Measurements from ENCODE around the gene HPCAL4.
A peak's percentile ranks its signal among the peaks of the same experiment; 100 is the strongest.

The HPCAL4 gene

DNA sequence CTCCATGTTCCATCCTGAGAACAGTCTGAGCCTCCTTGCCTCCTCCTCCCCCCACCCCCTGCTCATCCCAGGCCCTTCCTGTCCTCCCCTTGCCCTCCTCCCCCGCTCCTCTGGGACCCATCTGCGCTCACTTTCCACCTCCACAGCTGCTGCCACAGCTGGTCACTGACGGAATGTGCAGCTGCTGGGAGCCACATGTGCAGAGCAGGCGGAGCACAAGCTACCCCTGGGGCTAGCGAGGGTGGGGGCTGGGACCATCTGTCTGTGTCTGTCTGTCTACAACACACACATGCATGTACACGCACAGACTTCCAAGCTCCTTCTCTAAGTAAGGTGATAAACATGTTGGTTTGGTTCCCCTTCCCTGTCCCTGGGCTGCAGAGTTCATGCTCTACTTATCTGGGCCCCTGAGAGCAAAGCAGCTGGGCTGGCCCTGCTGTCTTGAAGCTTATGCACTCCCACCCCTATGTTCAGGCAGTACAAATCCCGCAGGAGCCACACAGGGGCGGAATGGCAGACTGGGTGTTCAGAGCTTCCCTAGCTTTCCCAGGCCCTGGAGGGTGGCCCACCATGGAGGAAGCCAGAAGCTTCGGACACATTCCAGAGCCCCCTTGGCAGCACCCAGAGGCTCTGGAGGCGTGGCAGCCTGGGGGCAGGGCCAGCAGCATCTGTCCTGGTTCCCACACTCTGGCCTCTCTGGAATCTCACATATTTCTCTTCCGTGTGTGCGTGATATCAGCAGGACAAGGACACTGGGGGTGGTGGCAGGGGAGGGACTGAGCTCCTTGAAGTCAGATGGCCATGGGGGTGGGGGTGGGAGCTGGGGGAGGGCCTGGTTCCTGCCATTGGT, 44.8 kb downstream of the HPCAL4 start:
- DNase-seq: peak; percentile 27

- no peak for DNase-seq
These were observed 45.7 kb downstream of the HPCAL4 start for GRCh38 chr1:39645411-39646043.

DNA sequence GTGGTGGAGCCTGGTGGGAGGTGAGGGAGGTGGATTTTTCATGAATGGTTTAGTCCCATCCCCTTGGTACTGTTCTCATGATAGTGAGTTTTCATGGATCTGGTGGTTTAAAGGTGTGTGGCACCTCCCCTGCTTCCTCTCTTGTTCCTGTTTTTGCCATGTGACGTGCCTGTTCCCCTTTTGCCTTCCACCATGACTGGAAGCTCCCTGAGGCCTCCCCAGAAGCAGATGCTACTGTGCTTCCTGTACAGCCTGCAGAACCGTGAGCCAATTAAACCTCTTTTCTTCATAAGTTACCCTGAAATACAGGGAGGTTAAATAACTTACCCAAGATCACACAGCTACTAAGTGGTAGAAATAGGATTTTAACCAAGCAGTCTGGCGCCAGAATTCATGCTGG, 47.5 kb downstream of the HPCAL4 start:
- no peak for DNase-seq

DNA sequence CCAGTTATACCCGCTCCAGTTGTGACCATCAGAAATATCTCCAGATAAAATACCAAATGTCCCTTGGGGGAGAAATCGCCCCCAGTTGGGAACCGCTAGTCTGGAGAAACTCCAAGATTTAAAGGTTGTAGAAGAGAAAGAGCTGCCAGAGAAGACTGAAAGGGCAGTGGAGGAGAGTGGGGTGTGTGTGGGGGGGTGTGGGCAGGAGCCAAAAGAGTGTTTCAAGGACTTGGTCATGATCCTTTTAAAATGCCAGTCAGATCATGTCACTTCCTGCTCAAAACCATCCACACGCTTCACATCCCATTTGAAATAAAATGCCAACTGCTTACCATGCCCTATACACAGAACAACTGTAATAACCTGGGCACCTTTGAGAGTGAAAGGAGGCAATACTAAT, 48.4 kb downstream of the HPCAL4 start:
- no peak for DNase-seq

DNA sequence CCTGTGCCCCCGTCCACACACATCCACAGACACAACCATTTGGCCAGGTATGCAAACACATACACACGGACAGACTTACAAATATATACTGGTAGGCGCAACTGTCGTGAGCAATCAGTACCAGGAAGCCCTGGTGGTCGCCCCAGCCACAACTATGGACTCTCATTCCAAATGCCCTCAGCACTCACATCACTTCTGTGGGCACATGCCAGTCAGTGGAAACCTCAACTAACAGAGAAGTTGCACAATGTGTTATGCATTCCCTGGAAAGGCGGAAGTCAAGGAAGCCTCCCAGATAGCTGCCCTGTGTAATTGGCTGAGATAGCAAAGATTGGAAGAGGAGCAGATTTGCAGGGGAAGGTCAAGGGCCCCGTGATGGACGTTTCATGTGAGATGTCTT, 50.4 kb downstream of the HPCAL4 start:
- DNase-seq: no peak

DNA sequence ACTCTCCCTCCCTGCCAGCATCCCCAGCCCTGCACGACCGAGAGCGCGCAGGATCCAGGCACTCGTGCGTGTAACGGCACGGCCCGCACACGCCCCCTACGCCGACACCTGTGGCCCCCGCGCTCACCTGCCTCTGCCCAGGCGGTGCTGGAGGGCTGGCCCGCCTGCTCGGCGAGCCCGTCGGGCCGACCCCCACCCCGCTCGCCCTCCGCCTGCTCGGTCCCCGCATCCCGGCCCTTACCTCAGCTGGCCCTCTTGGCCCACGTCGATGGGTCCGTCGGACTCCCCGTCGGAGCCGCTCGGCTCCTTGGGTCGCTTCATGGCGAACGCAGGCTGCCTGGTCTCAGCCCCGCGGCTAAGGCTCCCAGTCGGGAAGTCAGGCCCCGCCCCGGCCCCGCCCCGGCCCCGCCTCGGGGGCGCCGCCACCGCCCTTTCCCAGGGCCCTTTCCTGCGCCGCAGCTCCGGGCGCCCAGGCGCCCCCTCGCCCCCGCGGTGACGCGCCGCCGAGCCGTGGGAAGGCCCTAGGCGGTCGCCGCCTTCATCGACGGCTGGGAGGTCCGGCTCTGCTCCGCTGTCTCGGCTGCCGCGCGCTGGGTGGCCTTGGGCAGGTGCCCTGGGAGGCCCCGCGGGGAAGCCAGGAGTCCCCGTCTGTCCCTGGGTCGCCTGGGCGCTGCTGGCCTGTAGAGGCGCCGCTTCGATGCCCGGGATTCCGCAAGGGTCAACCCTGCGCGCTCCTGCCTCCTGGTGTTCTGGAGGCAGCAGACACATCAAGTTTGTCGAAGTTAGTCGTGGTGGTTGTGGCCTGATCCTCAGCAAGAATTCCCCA, 51.7 kb downstream of the HPCAL4 start, which contains the start of gene HEYL:
Gene HEYL, minus strand, starts transcription at position 339 of the 826 bp plus-strand sequence. Its CDS starts 18 bp downstream, at position 321.
- peak; percentile 64 for DNase-seq

GRCh38 chr1:39638965-39639304, 52.3 kb downstream of the HPCAL4 start:
- DNase-seq: no peak

GRCh38 chr1:39637361-39637760, 53.9 kb downstream of the HPCAL4 start:
- no peak for DNase-seq

GRCh38 chr1:39635871-39636210, 55.4 kb downstream of the HPCAL4 start:
- no peak for DNase-seq

DNA sequence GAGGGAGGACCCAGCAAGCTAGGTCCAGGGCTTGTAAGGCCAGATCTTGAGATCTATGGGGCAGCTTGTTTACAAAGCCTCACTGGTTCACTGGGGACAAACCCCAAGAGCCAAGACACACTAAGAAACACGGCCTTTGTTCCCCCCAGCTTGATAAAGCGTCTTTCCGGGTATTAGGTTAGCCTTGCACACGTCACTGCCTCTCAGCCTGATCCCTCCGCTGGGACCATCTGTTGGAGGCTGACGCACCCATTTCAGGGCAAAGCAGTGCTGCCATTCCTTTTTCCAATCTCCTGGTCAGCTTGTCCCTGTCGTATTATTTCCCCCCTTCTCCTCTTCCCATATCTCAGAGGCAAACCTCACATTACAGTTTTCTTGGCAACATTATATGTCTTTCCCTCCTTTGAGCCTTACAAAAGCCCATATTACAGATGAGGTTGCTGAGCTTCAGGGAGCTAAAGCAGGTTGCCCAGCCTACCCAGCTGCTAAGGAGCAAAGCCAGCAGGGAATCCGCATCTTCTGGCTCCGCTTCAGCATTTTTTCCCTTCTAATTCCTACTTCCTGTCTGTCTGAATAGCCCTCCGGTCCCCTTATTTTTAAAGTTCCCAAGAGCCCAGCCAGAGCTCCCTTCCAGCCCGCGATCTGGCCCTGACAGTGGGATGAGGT, 55.9 kb downstream of the HPCAL4 start:
- no peak for DNase-seq

GRCh38 chr1:39633422-39633821, 57.8 kb downstream of the HPCAL4 start:
- DNase-seq: no peak

- DNase-seq: no peak
These were observed 58.4 kb downstream of the HPCAL4 start for GRCh38 chr1:39632682-39633417.

DNA sequence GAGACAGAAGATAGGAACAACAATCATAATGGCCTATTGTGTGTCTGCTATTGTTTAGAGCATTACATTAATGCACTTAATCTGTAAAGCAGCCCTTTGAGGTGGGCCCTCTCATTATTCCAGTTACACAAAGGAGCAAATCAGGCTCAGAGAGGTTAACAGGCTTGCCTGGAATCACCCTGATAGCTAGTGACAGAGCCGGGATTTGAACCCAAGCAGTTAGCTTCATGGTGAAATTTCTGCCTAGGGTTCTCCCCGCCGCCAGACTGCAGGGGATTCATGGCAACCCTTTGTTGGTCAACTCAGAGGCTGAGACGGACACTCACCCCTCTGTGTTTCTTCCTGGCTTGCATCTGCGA, 58.9 kb downstream of the HPCAL4 start:
- no peak for DNase-seq

- DNase-seq: no peak
These were observed 59.6 kb downstream of the HPCAL4 start for GRCh38 chr1:39631361-39632322.

DNA sequence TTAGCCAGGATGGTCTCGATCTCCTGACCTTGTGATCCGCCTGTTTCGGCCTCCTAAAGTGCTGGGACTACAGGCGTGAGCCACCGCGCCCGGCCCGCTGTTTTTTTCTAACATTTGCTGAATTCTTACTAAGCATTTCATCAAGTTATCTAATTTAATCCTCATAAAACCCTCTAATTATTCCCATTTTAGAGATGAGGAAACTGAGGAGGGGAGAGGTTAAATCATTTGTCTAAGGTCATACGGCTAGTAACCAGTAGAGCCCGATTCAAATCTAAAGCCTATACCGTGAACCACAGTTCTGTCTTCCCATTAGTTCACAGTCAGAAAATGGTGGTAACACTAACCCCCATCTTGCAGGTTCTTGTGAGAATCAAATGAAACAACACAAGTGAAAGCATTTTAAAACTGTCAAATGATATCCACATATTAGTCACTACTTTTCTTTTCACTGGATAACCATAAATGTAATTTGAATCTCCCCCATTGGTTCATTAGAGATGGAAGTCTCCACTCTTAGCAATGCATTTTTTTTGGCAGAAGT, 62.4 kb downstream of the HPCAL4 start:
- DNase-seq: no peak

All from NCI-H2171 (cell line).